GM13976 (cell line): ENCODE data around the gene KIF16B.

Source experiments
- DNase-seq: peaks from one replicate; pipeline ENCODE4 v3.0.0; 2012; ENCODE audit warnings: low spot score
- CTCF ChIP-seq: IDR thresholded peaks from 2 replicates; pipeline ENCODE4 v1.5.1; 2012; ENCODE audit warnings: borderline replicate concordance, mild to moderate bottlenecking; ENCODE audit not compliant: insufficient read depth; ENCODE audit errors: extremely low read depth, missing control alignments, control extremely low read depth
- in situ Hi-C: fragments of 300-500 bp; cut with MboI; formaldehyde crosslinking; loops from one replicate; pipeline ENCODE4 v1.12.0; 2022; ENCODE audit warnings: low sequenced_read_pairs, mixed read lengths, inconsistent platforms; ENCODE audit not compliant: unreplicated experiment

Gene KIF16B

GRCh38 chr20:16617056-16617455, 43.8 kb upstream of the KIF16B start:
- DNase-seq = no peak
- no peak for TF ChIP-seq CTCF
- in situ Hi-C loops = no loop called here

DNA sequence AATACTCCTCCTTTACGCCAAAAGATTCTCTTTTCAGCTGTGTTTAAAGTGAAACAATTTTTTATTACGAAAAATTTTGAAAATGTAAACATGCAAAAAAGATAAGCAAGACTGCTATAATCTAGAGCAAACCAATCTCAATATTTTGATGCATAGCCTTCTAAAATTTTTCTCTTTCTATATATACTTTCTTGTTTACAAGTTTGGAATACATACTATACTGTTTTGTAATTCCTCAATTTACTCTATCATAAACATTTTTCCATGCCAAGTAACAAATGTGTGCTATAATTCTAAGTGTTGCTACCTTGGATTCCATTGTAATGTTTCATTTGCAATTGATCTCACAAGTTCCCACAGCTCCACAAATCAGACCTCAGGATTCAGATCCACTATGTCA, 43.1 kb upstream of the KIF16B start:
- no peak for TF ChIP-seq CTCF
- no peak for DNase-seq
- in situ Hi-C loops = no loop called here

GRCh38 chr20:16615199-16615598, 42.0 kb upstream of the KIF16B start:
- no peak for TF ChIP-seq CTCF
- in situ Hi-C loops = no loop called here
- no peak for DNase-seq

DNA sequence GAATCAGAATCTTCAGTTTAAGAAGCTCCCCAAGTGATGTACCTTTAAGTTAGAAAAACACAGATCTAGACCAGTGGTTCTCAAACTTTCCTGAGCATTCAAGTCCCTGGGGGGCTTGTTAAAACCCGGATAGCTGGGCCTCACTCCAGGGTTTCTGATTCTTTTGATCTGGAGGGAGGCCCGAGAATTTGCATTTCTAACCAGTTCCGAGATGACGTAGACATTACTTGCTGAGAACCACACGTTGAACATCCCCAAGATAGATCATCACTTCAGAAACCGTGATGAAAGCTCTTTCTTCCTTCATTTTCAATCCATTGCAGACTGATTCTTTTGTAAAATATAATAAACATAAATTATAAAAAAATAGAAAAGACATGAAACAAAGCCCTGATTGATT, 40.7 kb upstream of the KIF16B start:
- DNase-seq = no peak
- in situ Hi-C loops = no loop called here
- no peak for TF ChIP-seq CTCF

- no peak for DNase-seq
- in situ Hi-C loops = no loop called here
- TF ChIP-seq CTCF = no peak
Observed at GRCh38 chr20:16612706-16613105, 39.5 kb upstream of the KIF16B start.

DNA sequence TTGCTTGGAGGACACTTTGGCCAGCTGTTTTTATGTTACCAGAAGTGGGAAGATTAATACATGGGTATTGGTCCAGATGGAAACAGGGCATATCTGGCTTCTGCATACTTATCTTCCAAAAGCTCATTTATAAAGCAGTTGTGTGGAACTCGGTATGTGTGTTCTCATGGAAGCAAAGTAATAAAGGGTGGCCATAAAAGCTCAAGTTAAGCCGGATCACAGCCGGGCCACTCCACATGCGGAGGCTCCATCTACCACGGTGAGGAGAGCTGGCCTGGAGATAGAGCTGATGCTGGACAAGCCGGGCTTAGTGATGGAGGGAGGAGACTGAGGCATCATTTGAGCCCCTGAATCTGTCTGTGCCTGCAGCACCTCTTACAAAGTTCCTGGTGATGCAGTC, 38.6 kb upstream of the KIF16B start:
- DNase-seq = no peak
- TF ChIP-seq CTCF = no peak
- in situ Hi-C loops = no loop called here

GRCh38 chr20:16609066-16609465, 35.8 kb upstream of the KIF16B start:
- DNase-seq = no peak
- TF ChIP-seq CTCF = no peak
- in situ Hi-C loops = no loop called here
